ENCODE measurements around the gene FOXN4.

The FOXN4 gene

GRCh38 chr12:109329686-109330085 is 20.6 kb upstream of the FOXN4 start:
- TF ChIP-seq GATA2 (IDR thresholded peaks at IDR 0.05; ENCODE audit: low read depth, low read length) (no peak), GATA3 (IDR thresholded peaks at IDR 0.05; ENCODE audit: low read depth, low read length) (no peak)

GRCh38 chr12:109329003-109329402 is 19.9 kb upstream of the FOXN4 start:
- TF ChIP-seq GATA3 (IDR thresholded peaks at IDR 0.05; ENCODE audit: low read depth, low read length), result no peak
- TF ChIP-seq GATA2 (IDR thresholded peaks at IDR 0.05; ENCODE audit: low read depth, low read length), result no peak

- no peak for TF ChIP-seq GATA2 (IDR thresholded peaks at IDR 0.05; ENCODE audit: low read depth, low read length)
- TF ChIP-seq GATA3 (IDR thresholded peaks at IDR 0.05; ENCODE audit: low read depth, low read length), result no peak
Observed at GRCh38 chr12:109310247-109311125, 1.4 kb upstream of the FOXN4 start.

- TF ChIP-seq GATA2 (IDR thresholded peaks at IDR 0.05; ENCODE audit: low read depth, low read length) (no peak), GATA3 (IDR thresholded peaks at IDR 0.05; ENCODE audit: low read depth, low read length) (no peak)
Observed at GRCh38 chr12:109309381-109310246, 530 bp upstream of the FOXN4 start.

GRCh38 chr12:109307051-109307450 is 2.0 kb downstream of the FOXN4 start:
- TF ChIP-seq GATA3 (IDR thresholded peaks at IDR 0.05; ENCODE audit: low read depth, low read length), result no peak
- TF ChIP-seq GATA2 (IDR thresholded peaks at IDR 0.05; ENCODE audit: low read depth, low read length), result no peak

GRCh38 chr12:109305547-109305946 is 3.5 kb downstream of the FOXN4 start:
- TF ChIP-seq GATA3 (IDR thresholded peaks at IDR 0.05; ENCODE audit: low read depth, low read length) (no peak), GATA2 (IDR thresholded peaks at IDR 0.05; ENCODE audit: low read depth, low read length) (no peak)

GRCh38 chr12:109304485-109304884 is 4.6 kb downstream of the FOXN4 start:
- TF ChIP-seq GATA3 (IDR thresholded peaks at IDR 0.05; ENCODE audit: low read depth, low read length) (no peak), GATA2 (IDR thresholded peaks at IDR 0.05; ENCODE audit: low read depth, low read length) (no peak)

GRCh38 chr12:109302770-109303169 is 6.3 kb downstream of the FOXN4 start:
- TF ChIP-seq GATA3 (IDR thresholded peaks at IDR 0.05; ENCODE audit: low read depth, low read length) (no peak), GATA2 (IDR thresholded peaks at IDR 0.05; ENCODE audit: low read depth, low read length) (no peak)

GRCh38 chr12:109302358-109302757 is 6.7 kb downstream of the FOXN4 start:
- TF ChIP-seq GATA3 (IDR thresholded peaks at IDR 0.05; ENCODE audit: low read depth, low read length) (no peak), GATA2 (IDR thresholded peaks at IDR 0.05; ENCODE audit: low read depth, low read length) (no peak)

- TF ChIP-seq GATA3 (IDR thresholded peaks at IDR 0.05; ENCODE audit: low read depth, low read length), result no peak
Observed at GRCh38 chr12:109301643-109302168, 7.4 kb downstream of the FOXN4 start.

GRCh38 chr12:109299849-109300248 is 9.2 kb downstream of the FOXN4 start:
- TF ChIP-seq GATA3 (IDR thresholded peaks at IDR 0.05; ENCODE audit: low read depth, low read length) (no peak), GATA2 (IDR thresholded peaks at IDR 0.05; ENCODE audit: low read depth, low read length) (no peak)

GRCh38 chr12:109296431-109296830 is 12.7 kb downstream of the FOXN4 start:
- TF ChIP-seq GATA2 (IDR thresholded peaks at IDR 0.05; ENCODE audit: low read depth, low read length) (no peak), GATA3 (IDR thresholded peaks at IDR 0.05; ENCODE audit: low read depth, low read length) (no peak)

GRCh38 chr12:109295764-109296425 is 13.2 kb downstream of the FOXN4 start:
- TF ChIP-seq GATA2 (IDR thresholded peaks at IDR 0.05; ENCODE audit: low read depth, low read length) (no peak), GATA3 (IDR thresholded peaks at IDR 0.05; ENCODE audit: low read depth, low read length) (no peak)

- TF ChIP-seq GATA3 (IDR thresholded peaks at IDR 0.05; ENCODE audit: low read depth, low read length), result no peak
- no peak for TF ChIP-seq GATA2 (IDR thresholded peaks at IDR 0.05; ENCODE audit: low read depth, low read length)
Observed at GRCh38 chr12:109294286-109294796, 14.7 kb downstream of the FOXN4 start.

Data from SH-SY5Y (cell line).